DMS53 treated with DMSO at 0.1 percent for 48 hours (cell line): Measurements from ENCODE around the gene SLC35D3.
A peak's percentile ranks its signal among the peaks of the same experiment; 100 is the strongest.
"Not testable (repeated sequence)": the region's sequence is repeated elsewhere in the genome, so short reads cannot be mapped to it uniquely, and the experiment has no call there.

ENCODE experiments used
- DNase-seq: peaks from one replicate; lab custom pipeline; 2025; ENCODE audit not compliant: unreplicated experiment; lab: John Stamatoyannopoulos, UW

Gene SLC35D3, protein sequence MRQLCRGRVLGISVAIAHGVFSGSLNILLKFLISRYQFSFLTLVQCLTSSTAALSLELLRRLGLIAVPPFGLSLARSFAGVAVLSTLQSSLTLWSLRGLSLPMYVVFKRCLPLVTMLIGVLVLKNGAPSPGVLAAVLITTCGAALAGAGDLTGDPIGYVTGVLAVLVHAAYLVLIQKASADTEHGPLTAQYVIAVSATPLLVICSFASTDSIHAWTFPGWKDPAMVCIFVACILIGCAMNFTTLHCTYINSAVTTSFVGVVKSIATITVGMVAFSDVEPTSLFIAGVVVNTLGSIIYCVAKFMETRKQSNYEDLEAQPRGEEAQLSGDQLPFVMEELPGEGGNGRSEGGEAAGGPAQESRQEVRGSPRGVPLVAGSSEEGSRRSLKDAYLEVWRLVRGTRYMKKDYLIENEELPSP

DNA sequence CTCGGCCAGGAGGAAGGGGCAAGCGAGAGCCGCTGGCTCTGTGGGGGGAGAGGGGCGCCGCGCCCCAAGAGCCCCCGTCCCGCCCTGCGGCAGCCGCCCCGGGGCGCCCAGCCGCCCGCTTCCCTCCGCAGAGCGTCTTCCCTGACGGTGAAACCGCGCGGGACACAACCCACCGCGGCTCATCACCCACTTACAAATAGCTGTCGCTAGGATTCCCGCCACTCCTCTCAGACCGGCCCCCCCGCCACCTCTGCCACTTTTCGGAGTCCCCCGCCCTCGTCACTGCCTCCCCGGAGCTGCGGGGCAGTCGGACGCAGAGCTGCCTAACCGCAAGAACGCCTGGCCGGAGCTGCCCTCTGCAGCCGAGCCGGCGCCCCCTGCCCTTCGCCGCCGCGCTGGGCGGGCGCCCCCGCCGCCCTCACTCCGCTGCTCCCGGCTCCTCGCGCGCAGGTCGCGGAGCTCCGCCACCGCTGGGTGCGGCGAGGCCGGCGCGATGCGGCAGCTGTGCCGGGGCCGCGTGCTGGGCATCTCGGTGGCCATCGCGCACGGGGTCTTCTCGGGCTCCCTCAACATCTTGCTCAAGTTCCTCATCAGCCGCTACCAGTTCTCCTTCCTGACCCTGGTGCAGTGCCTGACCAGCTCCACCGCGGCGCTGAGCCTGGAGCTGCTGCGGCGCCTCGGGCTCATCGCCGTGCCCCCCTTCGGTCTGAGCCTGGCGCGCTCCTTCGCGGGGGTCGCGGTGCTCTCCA is at the start of gene SLC35D3:
Gene SLC35D3, plus strand, starts transcription at position 366 of the 749 bp plus-strand sequence. Its CDS starts 128 bp downstream, at position 494.
- DNase-seq = peak; percentile 14

DNA sequence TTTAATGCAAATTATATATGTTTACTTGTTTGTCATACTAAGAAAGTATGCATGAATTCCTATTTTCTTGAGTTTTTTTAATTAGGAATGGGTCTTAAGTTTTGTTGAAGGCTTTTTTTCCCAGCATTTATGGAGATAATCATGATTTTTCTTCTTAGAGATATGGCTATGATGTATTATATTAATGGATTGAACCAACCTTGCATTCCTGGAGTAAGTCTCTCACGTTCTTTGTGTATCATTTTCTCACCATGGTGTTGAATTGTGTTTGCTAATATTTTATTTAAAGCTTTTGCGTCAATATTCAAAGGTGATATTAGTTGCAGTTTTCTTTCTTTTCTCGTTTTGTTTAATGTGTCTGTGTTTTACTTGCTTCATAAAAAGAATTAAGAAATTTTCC is 48.4 kb upstream of the SLC35D3 start:
- no peak for DNase-seq

DNA sequence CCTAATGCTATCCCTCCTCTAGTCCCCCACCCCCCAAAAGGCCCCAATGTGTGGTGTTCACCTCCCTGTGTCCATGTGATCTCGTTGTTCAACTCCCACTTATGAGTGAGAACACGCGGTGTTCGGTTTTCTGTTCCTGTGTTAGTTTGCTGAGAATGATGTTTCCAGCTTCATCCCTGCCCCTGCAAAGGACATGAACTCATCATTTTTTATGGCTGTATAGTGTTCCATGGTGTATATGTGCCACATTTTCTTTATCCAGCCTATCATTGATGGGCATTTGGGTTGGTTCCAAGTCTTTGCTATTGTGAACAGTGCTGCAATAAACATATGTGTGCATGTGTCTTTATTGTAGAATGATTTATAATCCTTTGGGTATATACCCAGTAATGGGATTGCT is 45.6 kb upstream of the SLC35D3 start:
- not testable (repeated sequence) for DNase-seq

DNA sequence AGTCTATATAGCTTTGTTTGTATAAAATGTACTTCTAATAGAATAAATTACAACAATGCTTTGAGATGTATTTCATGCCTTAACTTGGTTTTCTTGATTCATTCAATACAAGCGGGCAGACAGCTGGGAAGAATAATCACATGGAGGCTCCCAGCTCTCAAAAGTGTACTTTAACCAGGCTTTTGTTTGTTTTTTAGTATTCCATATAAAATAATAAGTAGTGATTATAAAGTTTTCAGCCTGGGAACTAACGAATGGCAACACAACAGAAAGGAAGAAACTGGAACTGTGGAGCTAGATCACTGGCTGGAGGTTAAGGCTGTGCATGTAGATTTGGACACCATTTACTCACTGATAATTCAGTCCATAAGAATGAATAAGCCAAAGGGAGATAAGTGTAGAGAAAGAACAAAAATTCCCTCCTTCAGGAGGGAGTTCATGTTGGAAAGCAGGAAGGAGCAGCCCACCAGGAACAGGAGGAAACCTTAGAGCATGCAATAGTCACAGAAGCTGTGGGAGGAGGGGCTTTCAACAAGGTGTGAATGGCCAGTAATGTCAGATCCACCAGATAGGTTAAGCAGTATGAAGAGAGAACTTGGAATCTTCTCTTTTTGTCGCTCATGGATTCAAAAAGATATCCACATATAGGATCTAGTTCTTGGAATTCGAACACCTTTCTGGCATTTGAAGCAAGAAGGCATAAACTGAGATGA is 41.2 kb upstream of the SLC35D3 start:
- no peak for DNase-seq

DNA sequence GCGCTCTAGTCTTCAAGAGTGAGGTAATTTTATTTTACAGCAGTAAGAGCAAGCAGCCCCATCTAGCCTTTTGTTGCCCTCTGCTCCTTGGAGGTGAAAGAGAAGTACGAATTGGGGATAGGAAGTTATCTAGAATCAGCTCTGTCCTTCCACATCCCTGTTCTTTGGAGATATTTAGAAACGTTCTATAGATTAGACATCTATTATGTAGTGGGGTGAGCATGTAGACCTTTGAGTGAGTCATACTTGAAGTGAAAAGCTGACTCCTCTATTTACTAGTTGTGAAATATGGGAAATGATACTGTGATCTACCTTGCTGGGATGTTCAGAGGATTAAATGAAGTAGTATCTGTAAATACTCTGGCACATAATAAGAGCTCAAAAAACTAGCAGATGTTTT is 36.0 kb upstream of the SLC35D3 start:
- peak; percentile 72 for DNase-seq

DNA sequence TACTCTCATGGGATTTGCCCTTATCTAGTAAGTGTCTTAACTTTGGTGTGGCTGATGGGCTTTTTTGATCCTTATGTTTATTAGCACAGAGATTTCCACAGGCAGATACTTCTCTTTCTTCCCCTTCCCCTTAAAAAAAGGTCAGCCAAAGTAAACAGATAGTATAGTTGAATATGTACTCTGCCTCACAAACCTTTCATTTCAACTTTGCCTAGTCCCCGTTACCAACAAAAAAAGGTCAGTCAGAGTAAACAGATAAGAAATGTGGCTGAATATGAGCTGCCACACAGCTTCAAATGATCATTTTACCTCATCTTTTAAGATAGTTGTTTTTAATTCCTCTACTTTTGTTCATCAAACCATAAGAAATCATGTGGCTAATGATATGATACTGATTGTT is 34.1 kb upstream of the SLC35D3 start:
- DNase-seq = peak; percentile 33

DNA sequence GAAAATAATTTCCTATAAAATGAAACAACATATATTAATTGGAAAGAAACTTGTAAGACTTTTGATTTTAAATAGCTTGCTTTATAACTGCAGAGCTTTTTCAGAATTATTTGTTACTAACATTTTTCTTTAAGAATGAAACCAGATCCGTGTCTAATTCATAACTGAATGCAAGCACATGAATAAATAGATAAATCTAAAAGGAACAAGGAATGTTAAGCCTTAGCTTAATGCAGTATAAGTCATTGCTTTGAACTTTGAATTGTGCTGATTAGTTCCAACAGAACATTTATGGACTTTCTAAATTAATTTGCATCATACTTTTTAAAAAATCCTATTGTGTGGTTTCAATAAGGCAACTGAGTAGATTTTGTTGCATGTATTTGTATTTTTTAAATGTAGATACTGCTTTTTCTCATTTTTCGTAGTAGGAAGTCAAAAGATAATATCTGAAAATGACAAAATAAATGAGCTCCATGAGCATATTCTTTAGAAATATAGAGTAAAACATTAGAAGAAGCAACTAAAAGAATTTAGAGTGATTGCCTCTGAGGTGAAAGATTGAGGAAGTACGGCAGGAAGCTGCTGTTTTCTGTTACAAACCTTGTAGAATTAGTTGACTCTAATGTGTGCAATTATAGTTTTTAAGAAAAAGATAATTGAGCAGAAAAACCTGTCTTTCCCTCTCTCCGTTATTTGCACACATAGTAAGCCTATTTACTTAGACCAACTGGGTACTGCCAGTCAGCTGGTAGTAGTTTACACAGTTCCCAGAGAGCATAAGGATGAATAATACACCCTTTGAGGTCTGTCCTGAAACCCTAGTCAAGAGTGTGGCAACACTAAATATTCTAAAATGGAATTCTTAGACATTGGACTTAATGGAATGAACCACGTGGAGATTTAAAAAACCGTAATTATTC is 32.6 kb upstream of the SLC35D3 start:
- peak; percentile 69 for DNase-seq

DNA sequence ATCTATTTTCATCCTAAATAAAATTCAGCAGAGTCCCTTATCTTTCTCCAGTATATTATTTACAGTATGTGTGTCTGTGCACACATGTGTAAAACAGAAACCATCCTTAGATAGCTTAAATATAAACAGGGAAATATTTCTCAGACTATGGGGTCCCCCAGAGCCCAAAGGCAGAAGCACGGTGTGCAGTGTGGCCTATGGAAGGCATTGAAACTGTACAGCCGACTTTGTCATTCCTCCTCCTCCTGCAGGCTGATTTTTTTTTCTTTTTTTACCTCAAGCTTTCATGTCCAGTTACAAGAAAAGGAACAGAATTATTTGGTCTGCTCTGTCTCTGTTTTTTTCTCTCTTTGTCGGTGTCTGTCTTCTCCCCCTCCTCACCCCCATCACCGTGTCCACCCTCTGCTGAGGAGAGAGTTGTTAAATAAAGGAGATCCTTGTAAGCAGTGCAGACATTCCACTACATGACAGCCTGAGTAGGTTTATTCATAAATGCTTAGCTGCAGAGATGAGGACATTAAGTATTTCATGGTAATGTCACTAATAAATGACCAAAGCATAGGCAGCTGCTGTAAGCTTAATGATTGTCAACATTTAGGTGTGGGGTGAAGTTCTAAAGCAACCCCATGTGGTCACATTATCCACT is 31.8 kb upstream of the SLC35D3 start:
- DNase-seq = no peak

DNA sequence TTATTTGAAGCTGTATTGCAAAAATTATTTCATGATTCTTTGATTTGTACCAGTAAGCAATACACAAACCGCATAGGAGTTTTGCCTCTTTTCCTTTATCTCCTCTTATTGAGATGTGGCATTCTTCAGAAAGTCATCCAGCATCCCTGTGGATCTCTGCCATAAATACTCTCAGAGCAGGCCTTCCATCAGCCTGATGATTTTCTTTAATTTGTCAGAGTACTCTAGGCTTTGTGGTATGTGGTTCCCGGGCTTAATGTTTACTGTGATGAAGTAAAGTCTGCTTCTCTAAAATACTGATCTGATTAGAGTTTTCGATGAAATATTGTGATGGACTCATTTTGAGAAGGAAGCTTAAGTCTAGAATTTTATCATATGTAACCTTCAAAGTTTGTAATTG is 31.1 kb upstream of the SLC35D3 start:
- DNase-seq = no peak

DNA sequence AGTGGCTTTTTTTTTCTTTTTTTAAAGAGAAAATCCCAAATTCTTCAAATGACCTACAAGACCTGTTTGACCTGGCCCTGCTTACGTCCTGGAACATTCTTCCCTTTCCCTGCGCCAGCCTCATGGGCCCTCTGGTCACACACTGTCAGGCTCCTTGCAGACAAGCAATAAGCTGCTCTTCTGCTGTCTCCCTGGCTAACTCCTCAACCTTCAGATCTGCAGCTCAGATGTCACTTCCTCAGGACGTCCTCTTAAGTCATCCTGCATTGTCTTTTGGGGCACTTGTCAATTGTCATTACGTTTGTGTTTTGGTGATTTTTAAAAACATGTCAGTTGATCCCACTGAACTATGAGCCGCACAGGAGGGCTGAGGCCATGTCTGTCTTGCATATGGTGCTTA is 28.9 kb upstream of the SLC35D3 start:
- DNase-seq = no peak

DNA sequence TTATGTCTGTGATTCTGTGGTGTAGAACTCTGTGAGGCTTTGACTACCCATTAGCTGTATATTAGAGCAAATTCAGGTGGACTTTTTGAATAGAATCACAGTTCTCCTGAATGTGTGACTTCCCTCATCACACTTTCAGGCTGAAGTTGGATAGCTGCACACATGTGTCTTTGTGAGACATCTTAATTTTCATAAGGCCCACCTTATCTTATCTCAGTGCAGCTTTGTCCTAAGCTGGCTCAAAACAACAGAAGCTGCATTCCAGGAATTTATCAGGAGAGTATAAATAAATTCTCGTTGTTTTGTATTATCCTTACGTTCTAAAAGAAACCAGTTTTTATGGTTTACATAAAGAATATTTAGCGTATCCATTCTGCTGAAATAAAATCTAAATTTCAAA is 26.2 kb upstream of the SLC35D3 start:
- DNase-seq = no peak

DNA sequence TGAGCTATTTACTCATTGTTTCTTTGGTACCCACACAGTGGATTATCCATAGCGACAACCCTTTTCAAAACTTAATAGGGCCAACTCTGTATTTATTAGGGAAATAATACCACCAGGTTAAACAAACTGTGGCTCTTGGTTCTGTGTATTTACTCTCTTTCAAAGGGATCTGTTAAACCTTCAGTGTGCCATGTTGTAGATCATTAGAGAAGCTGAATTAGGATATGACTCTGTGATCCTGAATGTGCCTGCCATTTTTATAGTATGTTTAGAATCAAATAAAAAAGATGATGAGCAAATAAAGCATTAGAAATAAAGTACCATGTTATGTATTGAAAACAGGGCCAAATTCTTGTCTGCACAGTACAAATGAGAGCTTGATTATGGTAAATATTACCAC is 25.0 kb upstream of the SLC35D3 start:
- DNase-seq = no peak

DNA sequence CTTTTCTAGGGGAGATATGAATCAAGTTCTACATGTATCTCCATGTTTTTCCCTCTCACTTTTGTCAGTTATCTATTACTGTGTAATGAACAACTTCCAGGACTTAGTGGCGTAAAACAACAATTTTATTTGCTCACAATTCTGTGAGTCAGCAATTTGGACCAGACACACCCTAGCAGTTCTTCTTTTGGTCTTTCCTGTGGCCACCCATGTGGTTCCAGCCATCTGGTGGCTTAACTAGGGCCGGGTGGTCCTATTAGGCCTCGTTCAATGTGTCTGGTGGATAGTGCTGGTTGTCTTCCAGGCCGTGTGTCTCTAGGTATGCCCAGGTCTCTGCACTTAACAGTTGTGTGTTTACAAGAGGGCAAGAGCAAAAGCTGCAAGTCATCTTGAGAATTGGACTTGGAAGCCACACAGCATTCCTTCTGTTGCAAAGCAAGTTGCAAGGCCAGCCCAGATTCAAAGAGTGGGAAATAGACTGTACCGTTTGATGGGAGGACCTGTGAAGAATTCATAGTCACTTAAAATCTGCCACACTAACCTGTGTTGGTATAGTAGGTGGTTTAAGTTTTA is 20.8 kb upstream of the SLC35D3 start:
- no peak for DNase-seq

DNA sequence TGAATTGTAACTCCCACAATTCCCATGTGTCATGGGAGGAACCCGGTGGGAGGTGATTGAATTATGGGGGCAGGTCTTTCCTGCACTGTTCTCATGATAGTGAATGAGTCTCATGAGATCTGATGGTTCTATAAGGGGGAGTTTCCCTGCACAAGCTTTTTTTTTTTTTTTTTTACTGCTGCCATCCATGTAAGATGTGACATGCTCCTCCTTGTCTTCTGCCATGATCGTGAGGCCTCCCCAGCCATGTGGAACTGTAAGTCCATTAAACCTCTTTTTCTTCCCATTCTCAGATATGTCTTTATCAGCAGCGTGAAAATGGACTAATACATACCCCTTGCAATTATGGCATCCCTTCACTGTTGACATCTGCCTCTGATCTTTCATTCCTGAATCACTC is 17.6 kb upstream of the SLC35D3 start:
- not testable (repeated sequence) for DNase-seq

DNA sequence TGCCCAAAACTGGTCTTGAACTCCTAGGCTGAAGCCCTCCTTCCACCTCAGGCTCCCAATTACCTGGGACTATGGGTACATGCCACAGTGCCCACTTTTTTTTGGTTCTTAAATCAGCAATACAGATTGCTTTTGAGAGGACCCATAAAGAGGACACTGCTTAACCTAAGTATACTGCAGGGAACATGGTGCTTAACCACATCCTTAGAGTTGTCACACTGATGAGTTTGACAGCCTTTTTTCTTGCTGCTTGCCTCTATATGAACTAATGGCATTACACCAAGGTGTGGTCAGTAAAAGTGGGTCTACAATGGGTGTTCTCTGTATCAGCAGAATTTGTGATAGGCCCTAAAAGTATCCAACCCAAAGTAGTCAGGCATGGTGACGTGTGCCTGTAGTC is 7.2 kb upstream of the SLC35D3 start:
- DNase-seq = no peak

DNA sequence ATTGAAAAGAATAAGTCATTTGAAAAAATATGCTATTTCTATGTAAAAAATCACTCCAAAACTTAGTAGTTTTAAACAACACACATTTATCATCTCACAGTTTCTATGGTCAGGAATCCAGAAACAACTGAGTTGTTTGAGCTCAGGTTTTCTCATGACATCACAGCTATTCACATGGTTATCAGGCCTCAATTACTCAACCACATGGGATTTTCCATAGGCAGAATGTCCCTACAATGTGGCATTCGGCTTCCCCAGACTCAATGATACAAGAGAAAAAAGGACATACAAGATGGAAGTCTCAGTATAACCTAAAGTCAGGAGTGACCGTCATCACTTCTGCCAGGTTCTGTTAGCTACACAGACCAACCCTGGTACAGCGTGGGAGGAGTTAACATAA is 3.4 kb upstream of the SLC35D3 start:
- no peak for DNase-seq

DNA sequence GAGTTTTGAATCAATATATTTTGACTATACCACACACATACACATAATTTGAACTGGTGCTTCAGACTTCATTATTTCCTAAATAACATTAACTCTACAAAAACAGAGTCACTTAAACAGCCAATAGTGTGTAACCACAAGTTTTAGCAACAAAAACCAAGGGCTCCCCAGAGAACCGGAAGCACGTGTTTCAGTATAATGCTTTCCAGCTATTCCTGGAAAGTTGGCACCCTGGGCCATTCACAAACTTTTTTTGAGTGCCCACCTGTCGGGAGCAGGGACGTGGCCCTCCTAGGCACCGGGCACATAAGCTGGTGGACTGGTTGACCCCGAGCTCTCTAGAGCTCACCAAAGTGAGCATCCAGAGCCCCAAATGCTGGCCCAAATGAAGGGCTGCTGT is 1.9 kb upstream of the SLC35D3 start:
- DNase-seq = no peak

DNA sequence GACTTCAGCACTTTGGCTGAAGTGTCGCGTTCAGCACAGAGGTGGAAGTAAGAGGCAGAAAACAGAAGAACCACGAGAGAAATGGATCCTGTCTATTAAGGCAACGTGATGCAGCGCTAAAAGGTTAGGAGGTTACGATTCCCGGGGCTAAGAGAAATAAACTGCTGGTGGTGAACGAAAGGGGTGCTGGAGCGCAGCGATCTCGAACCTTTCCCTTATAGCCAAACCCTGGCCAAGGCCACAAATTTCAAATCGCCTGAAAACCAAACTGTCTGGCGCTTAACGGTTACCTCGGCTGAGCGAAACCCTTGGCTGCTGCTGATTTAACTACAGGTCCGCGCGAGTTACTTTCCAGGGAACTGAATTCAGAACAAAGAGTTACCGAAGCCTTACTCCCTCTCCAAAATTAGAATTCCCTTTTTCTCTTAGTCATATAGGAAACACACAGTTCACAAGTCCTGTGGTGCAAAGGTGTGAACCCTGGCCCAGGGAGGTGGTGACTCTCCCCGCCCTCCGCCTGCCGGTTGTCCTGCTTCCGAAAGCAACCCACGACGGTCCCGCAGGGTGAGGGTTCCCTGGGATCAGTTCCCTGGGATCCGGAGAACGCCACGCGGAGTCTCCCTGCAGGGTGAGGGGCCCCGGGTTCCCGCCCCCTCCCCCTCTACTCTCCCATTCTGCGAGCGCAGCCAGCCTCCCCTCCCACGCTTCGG is 1.3 kb upstream of the SLC35D3 start:
- peak; percentile 18 for DNase-seq

DNA sequence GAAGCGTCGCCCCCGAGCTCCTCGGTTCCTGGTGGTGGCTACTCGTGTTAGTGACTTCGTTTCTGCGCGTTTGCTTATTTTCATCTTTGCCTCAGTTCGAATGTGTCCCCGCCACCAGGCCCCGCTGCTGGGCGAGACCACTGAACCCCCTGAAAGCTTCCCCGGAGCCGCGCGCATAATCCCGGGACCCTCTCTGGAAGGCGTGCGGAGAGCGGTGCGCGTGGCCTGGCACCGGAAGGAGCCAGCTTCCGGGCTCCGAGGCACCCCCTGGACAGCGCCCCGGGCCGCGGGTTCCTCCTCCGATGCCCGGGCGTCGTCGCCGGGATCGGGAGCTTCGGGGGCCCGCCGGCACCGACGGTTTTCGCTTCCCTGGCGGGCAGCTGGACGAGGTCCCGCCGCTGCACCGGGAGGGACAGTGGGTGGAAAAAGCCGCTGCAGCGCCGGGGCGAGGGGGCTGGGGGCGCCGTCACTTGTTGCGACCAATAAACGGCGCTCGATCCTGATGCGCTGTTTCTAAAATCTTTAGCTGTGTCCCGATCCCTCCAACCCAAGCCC is 643 bp upstream of the SLC35D3 start:
- DNase-seq = peak; percentile 21
